Measurements from ENCODE around the gene PUS1.
"Not testable (repeated sequence)": the region's sequence is repeated elsewhere in the genome, so short reads cannot be mapped to it uniquely, and the experiment has no call there.

PUS1 gene

GRCh38 chr12:131885543-131886057, 43.5 kb upstream of the PUS1 start:
- Histone ChIP-seq H3K79me2 (ENCODE audit: control insufficient read depth, low read length) (no peaks in the 10 kb centered on the region), H3K27me3 (ENCODE audit: control insufficient read depth, low read length) (peaks cover 9% of the 10 kb centered on the region), H3K4me3 (ENCODE audit: low read length) (no peak overlapping the region), H3K9me2 (replicated peaks; ENCODE audit: control insufficient read depth, low read length) (no peaks in the 10 kb centered on the region), H3K27ac (ENCODE audit: low read depth, low read length) (no peak overlapping the region), H4K20me1 (ENCODE audit: control insufficient read depth, insufficient read depth, low read depth, low read length) (no peaks in the 10 kb centered on the region), H3K9me3 (ENCODE audit: control insufficient read depth, insufficient read depth, low read length) (0 out of 2 replicates have a peak, but pooled peaks cover 3% of the 10 kb centered on the region), H3F3A (ENCODE audit: control insufficient read depth, insufficient read depth) (no peaks in the 10 kb centered on the region), H3K4me1 (ENCODE audit: control insufficient read depth, low read length) (peaks cover 5% of the 10 kb centered on the region), H3K36me3 (ENCODE audit: control insufficient read depth, low read length) (no peaks in the 10 kb centered on the region), H3K4me2 (ENCODE audit: low read length) (no peak overlapping the region)
- TF ChIP-seq EZH2phosphoT487 (IDR thresholded peaks at IDR 0.05; ENCODE audit: borderline replicate concordance, low read length) = no peak
- TF ChIP-seq, protein P1, sequence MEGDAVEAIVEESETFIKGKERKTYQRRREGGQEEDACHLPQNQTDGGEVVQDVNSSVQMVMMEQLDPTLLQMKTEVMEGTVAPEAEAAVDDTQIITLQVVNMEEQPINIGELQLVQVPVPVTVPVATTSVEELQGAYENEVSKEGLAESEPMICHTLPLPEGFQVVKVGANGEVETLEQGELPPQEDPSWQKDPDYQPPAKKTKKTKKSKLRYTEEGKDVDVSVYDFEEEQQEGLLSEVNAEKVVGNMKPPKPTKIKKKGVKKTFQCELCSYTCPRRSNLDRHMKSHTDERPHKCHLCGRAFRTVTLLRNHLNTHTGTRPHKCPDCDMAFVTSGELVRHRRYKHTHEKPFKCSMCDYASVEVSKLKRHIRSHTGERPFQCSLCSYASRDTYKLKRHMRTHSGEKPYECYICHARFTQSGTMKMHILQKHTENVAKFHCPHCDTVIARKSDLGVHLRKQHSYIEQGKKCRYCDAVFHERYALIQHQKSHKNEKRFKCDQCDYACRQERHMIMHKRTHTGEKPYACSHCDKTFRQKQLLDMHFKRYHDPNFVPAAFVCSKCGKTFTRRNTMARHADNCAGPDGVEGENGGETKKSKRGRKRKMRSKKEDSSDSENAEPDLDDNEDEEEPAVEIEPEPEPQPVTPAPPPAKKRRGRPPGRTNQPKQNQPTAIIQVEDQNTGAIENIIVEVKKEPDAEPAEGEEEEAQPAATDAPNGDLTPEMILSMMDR (IDR thresholded peaks at IDR 0.05; ENCODE audit: low read depth, low read length, poor library complexity, severe bottlenecking) = no peak

- not testable (repeated sequence) for H3K79me2 ChIP-seq (ENCODE audit: control insufficient read depth, low read length); H3K27ac ChIP-seq (ENCODE audit: low read depth, low read length); H4K20me1 ChIP-seq (ENCODE audit: control insufficient read depth, insufficient read depth, low read depth, low read length)
Observed at GRCh38 chr12:131891722-131892121, 37.4 kb upstream of the PUS1 start.

GRCh38 chr12:131892711-131893604, 36.1 kb upstream of the PUS1 start:
- H3K4me1 ChIP-seq (ENCODE audit: control insufficient read depth, low read length) = peaks cover 12% of the 10 kb centered on the region
- H4K20me1 ChIP-seq (ENCODE audit: control insufficient read depth, insufficient read depth, low read depth, low read length) = peaks cover 8% of the 10 kb centered on the region; the same call in 1 of the 2 replicates
- no peak overlapping the region for H3K4me2 ChIP-seq (ENCODE audit: low read length)
- H3K4me3 ChIP-seq (ENCODE audit: low read length) = no peak overlapping the region
- H3K9me3 ChIP-seq (ENCODE audit: control insufficient read depth, insufficient read depth, low read length) = no peaks in the 10 kb centered on the region
- H3K9me2 ChIP-seq (replicated peaks; ENCODE audit: control insufficient read depth, low read length) = no peaks in the 10 kb centered on the region
- no peak for TF ChIP-seq EZH2phosphoT487 (IDR thresholded peaks at IDR 0.05; ENCODE audit: borderline replicate concordance, low read length)
- TF ChIP-seq, protein P1 (IDR thresholded peaks at IDR 0.05; ENCODE audit: low read depth, low read length, poor library complexity, severe bottlenecking) = no peak
- H3K36me3 ChIP-seq (ENCODE audit: control insufficient read depth, low read length) = no peaks in the 10 kb centered on the region
- H3F3A ChIP-seq (ENCODE audit: control insufficient read depth, insufficient read depth) = no peaks in the 10 kb centered on the region
- H3K27ac ChIP-seq (ENCODE audit: low read depth, low read length) = no peak overlapping the region
- H3K27me3 ChIP-seq (ENCODE audit: control insufficient read depth, low read length) = peaks cover 28% of the 10 kb centered on the region
- no peaks in the 10 kb centered on the region for H3K79me2 ChIP-seq (ENCODE audit: control insufficient read depth, low read length)

More at GRCh38 chr12:131891722-131892121, 37.4 kb upstream of the PUS1 start:
- H3F3A ChIP-seq (ENCODE audit: control insufficient read depth, insufficient read depth); H3K36me3 ChIP-seq (ENCODE audit: control insufficient read depth, low read length); H3K9me2 ChIP-seq (replicated peaks; ENCODE audit: control insufficient read depth, low read length); H3K9me3 ChIP-seq (ENCODE audit: control insufficient read depth, insufficient read depth, low read length); H3K4me3 ChIP-seq (ENCODE audit: low read length); H3K4me2 ChIP-seq (ENCODE audit: low read length): not testable (repeated sequence)
- H3K27me3 ChIP-seq (ENCODE audit: control insufficient read depth, low read length) = peaks cover 25% of the 10 kb centered on the region
- H3K4me1 ChIP-seq (ENCODE audit: control insufficient read depth, low read length) = peaks cover 18% of the 10 kb centered on the region

Data from DOHH2 (cell line).